Liver (tissue), 3 donors: ENCODE data around the gene PEMT.

ENCODE experiments used
- FOXA1 ChIP-seq: IDR thresholded peaks from 2 replicates; pipeline ENCODE4 v1.6.1; 2016; ENCODE audit warnings: antibody characterized with exemption
- RAD21 ChIP-seq, 2 donors: IDR thresholded peaks; 2 replicates each; pipeline ENCODE4 v1.6.1; 2016; ENCODE audit warnings: antibody characterized with exemption in 2 of 2, mild to moderate bottlenecking in 2 of 2
- RXRA ChIP-seq, 2 donors: IDR thresholded peaks; 2 replicates each; pipeline ENCODE4 v1.6.1; 2017 to 2018; ENCODE audit warnings: antibody characterized with exemption in 2 of 2, mild to moderate bottlenecking in 1 of 2
- YY1 ChIP-seq: IDR thresholded peaks from 2 replicates; pipeline ENCODE4 v1.6.1; 2016; ENCODE audit warnings: antibody characterized with exemption, mild to moderate bottlenecking
- TF ChIP-seq, protein P1 (sequence below): IDR thresholded peaks from 2 replicates; pipeline ENCODE4 v1.6.1; 2016; ENCODE audit warnings: antibody characterized with exemption
- TF ChIP-seq, protein P2 (sequence below): fragments of 150-350 bp; IDR thresholded peaks from 2 replicates; pipeline ENCODE4 v1.5.1; 2017; ENCODE audit warnings: improper control_type of control experiment, low read depth, low read length; ENCODE audit not compliant: missing input control
- TF ChIP-seq, protein P3 (sequence below): IDR thresholded peaks from 2 replicates; pipeline ENCODE4 v1.6.1; 2016; ENCODE audit warnings: antibody characterized with exemption, mild to moderate bottlenecking
- TF ChIP-seq, protein P4 (sequence below): IDR thresholded peaks from 2 replicates; pipeline ENCODE4 v1.6.1; 2016; ENCODE audit warnings: antibody characterized with exemption
- donor health status: healthy.
- donor health status: healthy.

DNA sequence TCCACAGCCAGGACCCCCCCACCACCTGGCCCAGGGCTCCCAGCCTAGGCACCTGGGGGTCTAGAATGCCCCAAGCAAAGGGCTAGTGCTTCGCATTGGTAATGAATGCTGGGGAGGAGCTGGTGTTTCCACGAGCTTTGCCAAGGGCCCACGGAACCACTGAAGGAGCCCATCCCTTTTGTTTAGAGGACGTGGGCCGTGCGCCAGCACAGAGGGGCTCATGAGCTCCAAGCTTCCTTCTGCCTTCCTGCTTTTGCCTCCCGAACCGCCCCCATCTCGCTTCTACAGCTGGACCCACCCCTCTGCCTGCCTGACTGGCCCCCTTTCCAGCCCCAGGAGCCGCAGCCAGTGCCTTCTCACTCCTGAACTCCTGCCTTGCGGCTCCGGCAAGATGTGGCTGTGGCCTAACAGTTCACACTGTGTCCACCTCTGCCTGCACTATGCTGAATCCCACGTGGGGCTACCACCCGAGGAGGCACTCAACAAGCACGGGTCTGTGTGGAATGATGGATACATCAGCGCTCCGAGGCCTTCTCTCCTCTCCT lies 63.5 kb downstream of the PEMT start:
- TF ChIP-seq, protein P1, sequence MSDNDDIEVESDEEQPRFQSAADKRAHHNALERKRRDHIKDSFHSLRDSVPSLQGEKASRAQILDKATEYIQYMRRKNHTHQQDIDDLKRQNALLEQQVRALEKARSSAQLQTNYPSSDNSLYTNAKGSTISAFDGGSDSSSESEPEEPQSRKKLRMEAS: no peak
- TF ChIP-seq, protein P2, sequence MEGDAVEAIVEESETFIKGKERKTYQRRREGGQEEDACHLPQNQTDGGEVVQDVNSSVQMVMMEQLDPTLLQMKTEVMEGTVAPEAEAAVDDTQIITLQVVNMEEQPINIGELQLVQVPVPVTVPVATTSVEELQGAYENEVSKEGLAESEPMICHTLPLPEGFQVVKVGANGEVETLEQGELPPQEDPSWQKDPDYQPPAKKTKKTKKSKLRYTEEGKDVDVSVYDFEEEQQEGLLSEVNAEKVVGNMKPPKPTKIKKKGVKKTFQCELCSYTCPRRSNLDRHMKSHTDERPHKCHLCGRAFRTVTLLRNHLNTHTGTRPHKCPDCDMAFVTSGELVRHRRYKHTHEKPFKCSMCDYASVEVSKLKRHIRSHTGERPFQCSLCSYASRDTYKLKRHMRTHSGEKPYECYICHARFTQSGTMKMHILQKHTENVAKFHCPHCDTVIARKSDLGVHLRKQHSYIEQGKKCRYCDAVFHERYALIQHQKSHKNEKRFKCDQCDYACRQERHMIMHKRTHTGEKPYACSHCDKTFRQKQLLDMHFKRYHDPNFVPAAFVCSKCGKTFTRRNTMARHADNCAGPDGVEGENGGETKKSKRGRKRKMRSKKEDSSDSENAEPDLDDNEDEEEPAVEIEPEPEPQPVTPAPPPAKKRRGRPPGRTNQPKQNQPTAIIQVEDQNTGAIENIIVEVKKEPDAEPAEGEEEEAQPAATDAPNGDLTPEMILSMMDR: no peak
- TF ChIP-seq FOXA1 (no peak), YY1 (no peak), RXRA (IDR thresholded peaks at IDR 0.05) (no peak), RAD21 (IDR thresholded peaks at IDR 0.05) (no peak)
- TF ChIP-seq, protein P3, sequence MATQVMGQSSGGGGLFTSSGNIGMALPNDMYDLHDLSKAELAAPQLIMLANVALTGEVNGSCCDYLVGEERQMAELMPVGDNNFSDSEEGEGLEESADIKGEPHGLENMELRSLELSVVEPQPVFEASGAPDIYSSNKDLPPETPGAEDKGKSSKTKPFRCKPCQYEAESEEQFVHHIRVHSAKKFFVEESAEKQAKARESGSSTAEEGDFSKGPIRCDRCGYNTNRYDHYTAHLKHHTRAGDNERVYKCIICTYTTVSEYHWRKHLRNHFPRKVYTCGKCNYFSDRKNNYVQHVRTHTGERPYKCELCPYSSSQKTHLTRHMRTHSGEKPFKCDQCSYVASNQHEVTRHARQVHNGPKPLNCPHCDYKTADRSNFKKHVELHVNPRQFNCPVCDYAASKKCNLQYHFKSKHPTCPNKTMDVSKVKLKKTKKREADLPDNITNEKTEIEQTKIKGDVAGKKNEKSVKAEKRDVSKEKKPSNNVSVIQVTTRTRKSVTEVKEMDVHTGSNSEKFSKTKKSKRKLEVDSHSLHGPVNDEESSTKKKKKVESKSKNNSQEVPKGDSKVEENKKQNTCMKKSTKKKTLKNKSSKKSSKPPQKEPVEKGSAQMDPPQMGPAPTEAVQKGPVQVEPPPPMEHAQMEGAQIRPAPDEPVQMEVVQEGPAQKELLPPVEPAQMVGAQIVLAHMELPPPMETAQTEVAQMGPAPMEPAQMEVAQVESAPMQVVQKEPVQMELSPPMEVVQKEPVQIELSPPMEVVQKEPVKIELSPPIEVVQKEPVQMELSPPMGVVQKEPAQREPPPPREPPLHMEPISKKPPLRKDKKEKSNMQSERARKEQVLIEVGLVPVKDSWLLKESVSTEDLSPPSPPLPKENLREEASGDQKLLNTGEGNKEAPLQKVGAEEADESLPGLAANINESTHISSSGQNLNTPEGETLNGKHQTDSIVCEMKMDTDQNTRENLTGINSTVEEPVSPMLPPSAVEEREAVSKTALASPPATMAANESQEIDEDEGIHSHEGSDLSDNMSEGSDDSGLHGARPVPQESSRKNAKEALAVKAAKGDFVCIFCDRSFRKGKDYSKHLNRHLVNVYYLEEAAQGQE: no peak
- TF ChIP-seq, protein P4, sequence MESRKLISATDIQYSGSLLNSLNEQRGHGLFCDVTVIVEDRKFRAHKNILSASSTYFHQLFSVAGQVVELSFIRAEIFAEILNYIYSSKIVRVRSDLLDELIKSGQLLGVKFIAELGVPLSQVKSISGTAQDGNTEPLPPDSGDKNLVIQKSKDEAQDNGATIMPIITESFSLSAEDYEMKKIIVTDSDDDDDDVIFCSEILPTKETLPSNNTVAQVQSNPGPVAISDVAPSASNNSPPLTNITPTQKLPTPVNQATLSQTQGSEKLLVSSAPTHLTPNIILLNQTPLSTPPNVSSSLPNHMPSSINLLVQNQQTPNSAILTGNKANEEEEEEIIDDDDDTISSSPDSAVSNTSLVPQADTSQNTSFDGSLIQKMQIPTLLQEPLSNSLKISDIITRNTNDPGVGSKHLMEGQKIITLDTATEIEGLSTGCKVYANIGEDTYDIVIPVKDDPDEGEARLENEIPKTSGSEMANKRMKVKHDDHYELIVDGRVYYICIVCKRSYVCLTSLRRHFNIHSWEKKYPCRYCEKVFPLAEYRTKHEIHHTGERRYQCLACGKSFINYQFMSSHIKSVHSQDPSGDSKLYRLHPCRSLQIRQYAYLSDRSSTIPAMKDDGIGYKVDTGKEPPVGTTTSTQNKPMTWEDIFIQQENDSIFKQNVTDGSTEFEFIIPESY: no peak
